GM18861 (cell line): Measurements from ENCODE around the gene SUSD3.
"Not testable (repeated sequence)": the region's sequence is repeated elsewhere in the genome, so short reads cannot be mapped to it uniquely, and the experiment has no call there.

Source experiments
- ATAC-seq: cut with Tn5 transposase; IDR thresholded peaks from one replicate; pipeline ENCODE4 v1.9.1; 2021; ENCODE audit not compliant: unreplicated experiment

SUSD3 gene

GRCh38 chr9:93058355-93059010 lies at the start of gene SUSD3:
SUSD3 (plus strand) TSS chr9:93058701; CDS start chr9:93058743, 42 bp downstream.
- ATAC-seq = peak; percentile 39

DNA sequence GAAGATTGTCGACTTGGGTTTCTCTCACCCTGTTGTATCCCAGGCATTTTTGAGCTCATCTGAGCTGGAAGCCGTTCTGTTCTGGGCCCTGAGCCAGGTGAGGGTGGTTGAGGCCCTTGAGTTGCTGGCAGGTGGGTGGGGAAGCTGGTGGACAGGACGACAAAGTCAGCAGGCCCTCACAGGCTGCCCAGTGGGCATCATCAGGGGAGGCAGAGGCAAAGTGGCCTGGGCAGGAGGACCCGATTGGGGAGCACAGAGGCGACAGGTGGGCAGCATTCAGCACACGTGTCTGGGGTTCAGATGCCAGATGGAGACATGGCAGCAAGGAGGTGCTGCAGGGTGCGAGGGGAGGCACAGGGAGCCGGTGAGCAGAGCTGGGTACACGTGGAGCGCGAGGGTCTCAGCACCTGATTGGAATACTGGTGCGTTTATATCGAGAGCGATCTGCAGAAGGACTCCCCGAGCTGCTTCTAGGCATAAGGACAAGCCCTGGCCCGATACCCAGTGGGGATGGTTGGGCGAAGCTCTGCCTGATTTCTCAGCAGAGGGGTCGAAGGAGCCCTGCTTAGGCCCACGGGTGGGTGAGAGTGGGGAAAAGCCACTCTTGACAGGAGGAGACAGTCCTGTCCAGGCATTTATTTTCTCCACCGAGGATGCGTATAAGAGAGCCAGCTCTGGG lies 49.0 kb upstream of the SUSD3 start:
- no peak for ATAC-seq

DNA sequence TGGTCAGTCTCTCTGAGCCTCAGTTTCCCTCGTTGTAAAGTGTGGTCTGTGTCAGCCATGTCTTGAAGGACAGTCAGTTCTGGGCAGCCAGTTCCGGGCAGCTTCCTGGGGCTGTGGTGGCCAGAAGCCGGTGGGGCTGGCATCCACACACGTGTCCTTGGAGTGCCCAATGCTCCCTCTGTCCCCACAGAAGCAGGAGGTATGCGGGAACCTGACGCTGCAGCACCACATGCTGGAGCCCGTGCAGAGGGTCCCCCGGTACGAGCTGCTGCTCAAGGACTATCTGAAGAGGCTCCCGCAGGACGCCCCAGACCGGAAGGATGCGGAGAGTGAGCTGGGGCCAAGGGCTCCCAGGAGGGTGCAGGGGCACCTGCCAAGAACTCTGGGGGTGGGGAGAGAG lies 48.4 kb upstream of the SUSD3 start:
- ATAC-seq = no peak

- ATAC-seq = no peak
These were observed 47.8 kb upstream of the SUSD3 start for GRCh38 chr9:93010704-93011103.

- no peak for ATAC-seq
These were observed 47.4 kb upstream of the SUSD3 start for GRCh38 chr9:93011114-93011513.

- no peak for ATAC-seq
These were observed 45.3 kb upstream of the SUSD3 start for GRCh38 chr9:93012963-93013855.

- ATAC-seq = no peak
These were observed 44.5 kb upstream of the SUSD3 start for GRCh38 chr9:93013856-93014582.

DNA sequence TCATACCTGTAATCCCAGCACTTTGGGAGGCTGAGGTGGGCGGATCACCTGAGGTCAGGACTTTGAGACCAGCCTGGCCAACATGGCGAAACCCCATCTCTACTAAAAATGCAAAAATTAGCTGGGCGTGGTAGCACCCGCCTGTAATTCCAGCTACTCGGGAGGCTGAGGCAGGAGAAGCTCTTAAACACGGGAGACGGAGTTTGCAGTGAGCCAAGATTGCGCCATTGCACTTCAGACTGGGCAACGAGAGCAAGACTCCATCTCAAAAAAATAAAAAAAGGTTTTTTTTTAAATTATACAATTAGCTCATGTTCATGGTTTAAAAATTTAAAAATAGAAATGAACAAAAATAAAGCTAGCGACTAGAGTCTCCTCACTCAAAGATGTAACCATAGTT lies 43.3 kb upstream of the SUSD3 start:
- not testable (repeated sequence) for ATAC-seq

DNA sequence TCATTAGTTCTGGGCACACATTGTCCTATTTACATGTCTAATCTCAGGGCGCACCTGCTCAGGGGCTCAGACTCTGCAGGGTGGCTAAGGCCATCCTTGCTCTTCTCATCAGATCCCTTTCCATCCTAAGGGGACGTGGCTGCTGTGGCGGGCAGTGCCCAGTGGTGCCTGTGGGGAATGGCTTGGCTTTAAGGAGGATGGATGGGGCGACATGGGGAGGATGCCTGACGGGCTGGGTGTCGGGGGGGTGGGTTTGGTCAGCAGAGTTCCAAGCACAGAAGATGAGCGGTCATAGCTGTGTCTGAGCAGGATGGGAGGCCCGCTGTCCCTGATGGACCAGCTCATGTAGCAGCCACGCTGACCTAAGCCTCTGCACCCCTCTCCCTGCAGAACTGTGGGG lies 40.9 kb upstream of the SUSD3 start:
- no peak for ATAC-seq

DNA sequence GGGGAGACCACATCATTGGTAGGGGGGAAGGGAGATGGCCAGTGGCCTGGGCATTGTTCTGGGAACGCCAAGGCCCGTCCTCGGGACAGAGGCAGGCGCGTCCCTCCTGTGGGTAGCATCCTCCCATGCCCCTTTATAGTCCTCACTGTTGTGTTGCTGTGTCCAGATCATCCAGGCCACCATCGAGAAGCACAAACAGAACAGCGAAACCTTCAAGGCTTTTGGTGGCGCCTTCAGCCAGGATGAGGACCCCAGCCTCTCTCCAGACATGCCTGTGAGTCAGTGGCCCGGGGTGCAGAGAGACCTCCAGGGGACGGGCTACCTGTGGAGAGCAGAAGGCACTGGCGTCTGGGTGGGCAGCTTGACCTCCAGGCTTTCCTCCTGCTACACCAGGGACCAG lies 38.4 kb upstream of the SUSD3 start:
- no peak for ATAC-seq

DNA sequence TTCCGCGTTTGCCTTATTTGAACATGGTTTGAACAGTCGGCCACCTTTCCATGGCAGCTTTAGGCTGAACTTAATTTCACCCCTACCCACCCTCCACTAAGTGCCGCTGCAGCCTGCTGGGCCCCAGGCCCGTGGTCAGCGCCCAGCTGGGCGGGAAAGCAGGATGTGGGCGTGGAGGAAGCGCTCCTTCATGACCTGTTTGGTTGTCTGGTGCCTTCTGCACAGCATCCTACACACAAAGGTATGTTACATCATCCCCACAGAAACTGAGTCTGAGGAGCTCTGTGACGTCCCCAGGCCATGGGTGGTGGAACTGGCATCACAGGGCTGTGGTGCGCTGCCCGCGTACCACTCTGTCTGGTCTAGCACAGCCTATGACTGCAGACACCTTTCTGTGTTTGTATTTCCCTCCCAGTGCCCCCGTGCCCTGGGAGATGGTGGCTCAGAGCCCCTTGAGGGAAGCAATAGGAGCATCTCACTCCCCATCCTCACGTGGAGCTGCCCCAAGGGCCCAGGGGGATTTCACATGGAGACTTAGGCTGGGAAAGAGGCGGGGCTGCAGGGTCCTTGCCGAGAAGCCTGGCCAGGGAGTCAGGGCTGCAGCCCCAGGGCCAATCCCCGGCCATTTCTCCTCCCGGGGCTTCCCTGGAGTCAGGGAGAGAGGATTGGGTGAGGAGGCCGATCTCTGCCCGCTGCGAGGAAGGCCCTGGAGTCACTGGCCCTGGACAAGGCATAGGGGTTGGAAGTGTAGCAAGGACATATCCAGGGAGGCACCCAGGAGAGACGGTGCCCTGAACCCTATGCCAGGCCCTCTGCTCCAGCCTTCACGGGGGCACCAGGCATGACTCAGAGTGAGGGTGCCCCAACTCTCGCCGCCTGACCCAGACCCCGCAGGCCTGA lies 37.5 kb upstream of the SUSD3 start:
- no peak for ATAC-seq

DNA sequence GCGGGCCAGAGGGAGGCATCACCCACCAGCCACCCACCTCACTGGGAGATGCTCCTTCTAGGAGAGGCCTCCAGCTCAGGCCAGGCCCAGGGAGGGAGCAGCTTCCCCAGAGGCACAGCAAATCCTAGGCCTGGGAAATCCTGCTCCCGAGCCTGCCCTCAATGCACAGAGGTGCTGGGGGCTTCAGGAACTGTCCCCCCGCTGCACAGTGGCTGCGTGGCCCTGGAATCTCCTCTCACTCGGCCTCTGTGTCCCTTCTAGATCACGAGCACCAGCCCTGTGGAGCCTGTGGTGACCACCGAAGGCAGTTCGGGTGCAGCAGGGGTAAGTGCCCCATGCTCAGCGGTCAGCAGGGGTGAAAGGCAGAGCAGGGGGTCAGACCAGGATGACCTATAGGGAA lies 36.4 kb upstream of the SUSD3 start:
- no peak for ATAC-seq

- ATAC-seq = no peak
These were observed 35.6 kb upstream of the SUSD3 start for GRCh38 chr9:93022721-93023520.

DNA sequence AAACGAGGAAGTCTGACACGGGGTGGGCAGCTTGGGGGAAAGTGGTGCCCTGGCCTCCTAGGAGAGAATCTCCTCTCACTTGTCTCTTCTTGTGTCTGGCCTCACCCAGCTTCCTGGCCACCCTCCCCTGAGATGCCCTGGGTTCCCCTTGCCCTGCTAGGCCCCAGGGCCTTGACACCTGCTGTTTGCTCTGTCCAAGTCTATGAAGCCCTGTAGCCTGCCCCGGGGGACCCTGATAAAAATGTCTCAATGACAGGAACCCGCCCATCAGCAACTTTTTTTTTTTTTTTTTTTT lies 35.0 kb upstream of the SUSD3 start:
- no peak for ATAC-seq

GRCh38 chr9:93024646-93024910 lies 33.9 kb upstream of the SUSD3 start:
- ATAC-seq = no peak

- no peak for ATAC-seq
These were observed 33.4 kb upstream of the SUSD3 start for GRCh38 chr9:93024986-93025630.

DNA sequence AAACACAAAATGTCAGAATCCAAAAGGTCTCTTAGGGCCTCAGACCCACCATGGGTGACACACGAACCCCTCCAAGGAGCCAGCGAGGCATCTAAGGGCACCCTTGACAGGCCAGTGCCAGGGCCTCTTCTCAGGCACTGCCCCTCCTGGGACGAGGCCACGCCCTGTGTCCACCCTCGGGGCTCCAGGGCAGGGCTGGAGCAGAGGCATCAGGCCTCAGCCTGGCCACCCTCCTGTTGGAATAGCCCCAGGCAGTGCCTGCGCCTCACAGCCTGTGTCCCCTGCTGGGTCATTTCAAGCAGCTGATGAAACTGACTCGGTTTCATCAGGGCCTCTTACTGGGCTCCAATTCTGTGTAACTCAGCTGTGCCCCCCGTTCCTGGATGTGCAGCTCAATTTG lies 32.8 kb upstream of the SUSD3 start:
- no peak for ATAC-seq

DNA sequence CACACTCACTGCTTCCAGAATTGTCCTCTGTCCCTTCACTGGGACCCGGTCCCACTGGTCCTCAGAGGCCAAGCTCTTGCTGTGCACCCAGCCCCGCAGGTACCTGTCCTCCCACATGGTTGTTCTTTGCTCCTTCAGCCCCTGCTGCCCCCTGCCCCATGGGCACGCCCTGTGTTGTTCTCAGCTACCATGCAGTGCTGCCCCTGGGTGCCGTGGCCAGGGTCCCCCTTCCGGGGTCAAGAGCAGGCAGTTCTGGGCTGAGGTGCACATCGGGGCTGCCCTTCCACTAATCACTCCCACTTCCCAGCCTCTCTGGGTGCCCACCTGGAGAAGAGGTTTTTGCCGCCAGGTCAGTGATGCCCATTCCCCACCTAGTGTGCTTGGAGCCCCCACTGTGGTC lies 31.9 kb upstream of the SUSD3 start:
- ATAC-seq = no peak

GRCh38 chr9:93027750-93028149 lies 30.8 kb upstream of the SUSD3 start:
- no peak for ATAC-seq
